ENCODE measurements around the gene C16orf92.

DNA sequence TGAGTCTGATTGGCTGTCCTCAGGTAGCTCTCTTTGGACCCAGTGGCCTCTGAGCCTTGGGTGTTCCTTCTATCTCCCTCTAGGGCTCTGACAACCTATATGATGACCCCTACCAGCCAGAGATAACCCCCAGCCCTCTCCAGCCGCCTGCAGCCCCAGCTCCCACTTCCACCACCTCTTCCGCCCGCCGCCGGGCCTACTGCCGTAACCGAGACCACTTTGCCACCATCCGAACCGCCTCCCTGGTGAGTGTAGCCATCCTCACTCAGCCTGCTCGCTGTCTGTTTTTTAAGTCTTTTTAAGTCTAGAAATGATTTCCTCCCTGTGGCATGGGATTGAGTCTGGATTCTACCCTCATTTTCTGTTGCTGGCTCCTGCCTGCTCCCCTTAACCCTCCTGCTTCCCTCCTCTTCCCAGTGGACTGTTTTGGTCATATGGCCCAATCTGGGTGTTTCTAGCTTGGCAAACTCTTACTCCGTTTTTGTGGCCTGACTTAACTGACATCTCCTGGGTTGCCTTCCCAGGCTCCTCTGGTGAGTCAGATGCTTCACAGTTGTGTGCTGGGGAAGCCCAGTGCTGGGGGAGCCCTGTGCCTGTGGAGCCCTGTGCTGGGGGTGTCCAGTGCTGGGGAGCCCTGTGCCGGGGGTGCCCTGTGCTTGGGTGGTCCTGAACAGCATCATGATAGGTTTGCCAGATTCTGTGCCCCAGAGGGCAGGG, 39.4 kb upstream of the C16orf92 start:
- TF ChIP-seq, protein P1, sequence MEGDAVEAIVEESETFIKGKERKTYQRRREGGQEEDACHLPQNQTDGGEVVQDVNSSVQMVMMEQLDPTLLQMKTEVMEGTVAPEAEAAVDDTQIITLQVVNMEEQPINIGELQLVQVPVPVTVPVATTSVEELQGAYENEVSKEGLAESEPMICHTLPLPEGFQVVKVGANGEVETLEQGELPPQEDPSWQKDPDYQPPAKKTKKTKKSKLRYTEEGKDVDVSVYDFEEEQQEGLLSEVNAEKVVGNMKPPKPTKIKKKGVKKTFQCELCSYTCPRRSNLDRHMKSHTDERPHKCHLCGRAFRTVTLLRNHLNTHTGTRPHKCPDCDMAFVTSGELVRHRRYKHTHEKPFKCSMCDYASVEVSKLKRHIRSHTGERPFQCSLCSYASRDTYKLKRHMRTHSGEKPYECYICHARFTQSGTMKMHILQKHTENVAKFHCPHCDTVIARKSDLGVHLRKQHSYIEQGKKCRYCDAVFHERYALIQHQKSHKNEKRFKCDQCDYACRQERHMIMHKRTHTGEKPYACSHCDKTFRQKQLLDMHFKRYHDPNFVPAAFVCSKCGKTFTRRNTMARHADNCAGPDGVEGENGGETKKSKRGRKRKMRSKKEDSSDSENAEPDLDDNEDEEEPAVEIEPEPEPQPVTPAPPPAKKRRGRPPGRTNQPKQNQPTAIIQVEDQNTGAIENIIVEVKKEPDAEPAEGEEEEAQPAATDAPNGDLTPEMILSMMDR (IDR thresholded peaks at IDR 0.05) = no peak
- no peak for TF ChIP-seq EZH2 (IDR thresholded peaks at IDR 0.05)

Data from neural progenitor cell (in vitro differentiated cells).